ENCODE data around the gene CACNA2D3.

CACNA2D3 gene

DNA sequence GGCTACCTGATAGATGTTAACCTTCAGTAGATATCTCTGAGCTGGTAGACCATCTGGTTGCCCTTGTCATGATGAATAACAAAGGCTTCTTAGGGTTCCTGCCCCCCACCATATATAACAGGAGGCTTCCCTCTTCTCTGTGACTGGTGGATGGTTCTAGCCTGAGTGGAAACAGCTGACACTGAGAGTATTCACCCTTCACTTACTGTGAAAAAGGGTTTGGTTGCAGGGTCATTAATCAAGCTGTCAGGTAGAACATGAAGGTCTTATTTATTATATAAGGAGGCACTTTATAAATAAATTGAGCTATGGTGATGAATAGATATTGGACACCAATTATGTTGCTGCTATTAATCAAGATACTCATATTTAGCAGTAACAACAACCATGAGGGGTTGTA, 58.6 kb downstream of the CACNA2D3 start:
- no peak for TF ChIP-seq FOXP2 (optimal IDR thresholded peaks at IDR 0.05; ENCODE audit: borderline replicate concordance, extremely low read depth, extremely low read length, insufficient read depth)
- no peak for TF ChIP-seq TAF1 (IDR thresholded peaks at IDR 0.05; ENCODE audit: borderline replicate concordance, insufficient read depth, low read length)

DNA sequence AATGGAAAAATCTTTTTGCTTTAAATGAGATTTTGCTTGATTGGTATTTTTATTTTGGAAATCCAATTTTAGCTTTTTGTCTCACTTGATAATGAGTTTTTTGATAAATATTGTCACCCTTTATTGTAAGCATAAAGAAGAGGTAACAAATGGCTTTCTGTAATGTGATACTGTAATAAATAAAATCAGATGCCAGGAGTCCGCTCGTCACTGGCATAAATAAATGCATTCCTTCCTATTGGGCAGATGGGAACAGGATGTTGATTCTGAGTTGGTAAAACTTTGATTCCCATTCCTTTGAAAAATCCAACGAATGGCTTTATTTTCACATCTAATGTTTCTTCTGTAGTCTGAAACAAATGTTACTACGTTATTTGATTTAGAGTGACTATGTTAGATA, 59.9 kb downstream of the CACNA2D3 start:
- no peak for TF ChIP-seq FOXP2 (optimal IDR thresholded peaks at IDR 0.05; ENCODE audit: borderline replicate concordance, extremely low read depth, extremely low read length, insufficient read depth)
- TF ChIP-seq TAF1 (IDR thresholded peaks at IDR 0.05; ENCODE audit: borderline replicate concordance, insufficient read depth, low read length): no peak
- TF ChIP-seq, protein P1, sequence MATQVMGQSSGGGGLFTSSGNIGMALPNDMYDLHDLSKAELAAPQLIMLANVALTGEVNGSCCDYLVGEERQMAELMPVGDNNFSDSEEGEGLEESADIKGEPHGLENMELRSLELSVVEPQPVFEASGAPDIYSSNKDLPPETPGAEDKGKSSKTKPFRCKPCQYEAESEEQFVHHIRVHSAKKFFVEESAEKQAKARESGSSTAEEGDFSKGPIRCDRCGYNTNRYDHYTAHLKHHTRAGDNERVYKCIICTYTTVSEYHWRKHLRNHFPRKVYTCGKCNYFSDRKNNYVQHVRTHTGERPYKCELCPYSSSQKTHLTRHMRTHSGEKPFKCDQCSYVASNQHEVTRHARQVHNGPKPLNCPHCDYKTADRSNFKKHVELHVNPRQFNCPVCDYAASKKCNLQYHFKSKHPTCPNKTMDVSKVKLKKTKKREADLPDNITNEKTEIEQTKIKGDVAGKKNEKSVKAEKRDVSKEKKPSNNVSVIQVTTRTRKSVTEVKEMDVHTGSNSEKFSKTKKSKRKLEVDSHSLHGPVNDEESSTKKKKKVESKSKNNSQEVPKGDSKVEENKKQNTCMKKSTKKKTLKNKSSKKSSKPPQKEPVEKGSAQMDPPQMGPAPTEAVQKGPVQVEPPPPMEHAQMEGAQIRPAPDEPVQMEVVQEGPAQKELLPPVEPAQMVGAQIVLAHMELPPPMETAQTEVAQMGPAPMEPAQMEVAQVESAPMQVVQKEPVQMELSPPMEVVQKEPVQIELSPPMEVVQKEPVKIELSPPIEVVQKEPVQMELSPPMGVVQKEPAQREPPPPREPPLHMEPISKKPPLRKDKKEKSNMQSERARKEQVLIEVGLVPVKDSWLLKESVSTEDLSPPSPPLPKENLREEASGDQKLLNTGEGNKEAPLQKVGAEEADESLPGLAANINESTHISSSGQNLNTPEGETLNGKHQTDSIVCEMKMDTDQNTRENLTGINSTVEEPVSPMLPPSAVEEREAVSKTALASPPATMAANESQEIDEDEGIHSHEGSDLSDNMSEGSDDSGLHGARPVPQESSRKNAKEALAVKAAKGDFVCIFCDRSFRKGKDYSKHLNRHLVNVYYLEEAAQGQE (IDR thresholded peaks at IDR 0.05; ENCODE audit: insufficient read depth in 1 of 2, low read depth in 2 of 2, low read length in 2 of 2): no peak
- TF ChIP-seq SIN3A (IDR thresholded peaks at IDR 0.05; ENCODE audit: borderline replicate concordance, insufficient read depth, low read length): no peak
- no peak for TF ChIP-seq POLR2AphosphoS5 (IDR thresholded peaks at IDR 0.05; ENCODE audit: low read depth, low read length)

DNA sequence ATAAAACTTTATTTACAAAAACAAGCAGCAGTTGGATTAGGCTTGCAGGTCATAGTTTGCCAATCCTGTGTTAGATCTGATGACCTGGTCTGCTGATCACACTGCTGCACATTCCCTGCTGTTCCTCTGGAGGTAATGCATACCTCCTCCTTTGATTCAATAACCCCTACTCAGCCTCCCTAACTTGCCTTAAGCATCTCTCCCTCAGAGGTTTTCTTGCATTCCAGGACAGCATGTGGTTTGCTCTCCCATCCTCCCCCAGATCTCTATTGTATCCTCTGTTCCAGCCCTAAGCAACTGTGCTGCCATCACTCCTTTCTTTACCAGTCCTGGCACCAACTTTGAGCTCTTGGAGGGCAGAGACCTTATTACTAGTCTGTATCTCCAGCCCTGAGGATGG, 63.4 kb downstream of the CACNA2D3 start:
- TF ChIP-seq POLR2AphosphoS5 (IDR thresholded peaks at IDR 0.05; ENCODE audit: low read depth, low read length) (no peak), FOXP2 (optimal IDR thresholded peaks at IDR 0.05; ENCODE audit: borderline replicate concordance, extremely low read depth, extremely low read length, insufficient read depth) (no peak), SIN3A (IDR thresholded peaks at IDR 0.05; ENCODE audit: borderline replicate concordance, insufficient read depth, low read length) (no peak), TAF1 (IDR thresholded peaks at IDR 0.05; ENCODE audit: borderline replicate concordance, insufficient read depth, low read length) (no peak)
- TF ChIP-seq, protein P1 (IDR thresholded peaks at IDR 0.05; ENCODE audit: insufficient read depth in 1 of 2, low read depth in 2 of 2, low read length in 2 of 2): no peak

DNA sequence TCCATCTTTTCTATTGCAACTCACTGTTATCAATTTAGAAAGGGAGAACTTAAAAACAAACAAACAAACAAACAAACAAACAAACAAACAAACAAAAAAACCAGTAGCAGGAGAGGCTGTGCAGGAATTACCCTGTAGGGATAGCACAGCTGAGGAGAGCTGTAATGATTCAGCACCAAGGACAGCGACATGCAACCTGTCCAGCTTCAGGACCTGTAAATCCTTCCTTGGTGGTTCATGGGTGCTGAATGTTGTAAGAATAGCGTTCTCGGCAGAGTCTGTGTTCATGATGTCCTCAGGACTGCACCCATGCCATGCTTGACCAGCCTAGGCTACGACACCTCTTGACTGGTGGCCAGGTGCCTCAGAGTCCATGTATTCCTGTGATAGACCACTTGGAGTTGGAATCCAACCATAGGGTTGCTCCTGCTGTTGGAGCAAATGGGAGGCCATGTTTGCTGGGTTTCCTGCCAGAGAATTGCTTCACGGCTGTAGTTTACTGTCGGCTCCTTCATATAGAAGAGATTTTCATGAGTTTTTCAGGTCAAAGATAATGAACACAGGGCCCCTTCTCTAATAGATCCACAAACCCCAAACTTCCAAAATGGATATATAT, 65.9 kb downstream of the CACNA2D3 start:
- TF ChIP-seq SIN3A (IDR thresholded peaks at IDR 0.05; ENCODE audit: borderline replicate concordance, insufficient read depth, low read length) (no peak), POLR2AphosphoS5 (IDR thresholded peaks at IDR 0.05; ENCODE audit: low read depth, low read length) (no peak), FOXP2 (optimal IDR thresholded peaks at IDR 0.05; ENCODE audit: borderline replicate concordance, extremely low read depth, extremely low read length, insufficient read depth) (no peak)
- TF ChIP-seq, protein P1 (IDR thresholded peaks at IDR 0.05; ENCODE audit: insufficient read depth in 1 of 2, low read depth in 2 of 2, low read length in 2 of 2): peak; percentile 91 to 98

DNA sequence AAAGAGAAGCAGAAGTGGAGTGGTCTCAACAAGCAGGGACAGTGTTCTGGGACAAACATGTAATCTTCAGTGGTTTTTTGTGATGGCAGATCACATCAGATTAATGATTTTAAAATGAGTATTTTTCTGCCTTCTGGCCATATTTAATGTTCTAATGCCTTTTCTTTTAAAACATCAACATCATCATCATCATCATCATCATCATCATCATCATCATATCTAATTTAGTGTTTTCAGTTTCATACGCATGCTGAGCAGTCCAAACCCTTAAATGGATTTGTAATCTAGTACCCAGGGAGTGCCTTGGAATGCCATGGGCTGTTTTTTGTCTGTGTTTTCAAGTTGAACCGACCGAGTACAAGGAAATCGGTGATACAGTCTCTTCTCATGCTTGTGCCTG, 68.9 kb downstream of the CACNA2D3 start:
- TF ChIP-seq POLR2AphosphoS5 (IDR thresholded peaks at IDR 0.05; ENCODE audit: low read depth, low read length): no peak
- TF ChIP-seq FOXP2 (optimal IDR thresholded peaks at IDR 0.05; ENCODE audit: borderline replicate concordance, extremely low read depth, extremely low read length, insufficient read depth): no peak
- TF ChIP-seq TAF1 (IDR thresholded peaks at IDR 0.05; ENCODE audit: borderline replicate concordance, insufficient read depth, low read length): no peak
- TF ChIP-seq, protein P1 (IDR thresholded peaks at IDR 0.05; ENCODE audit: insufficient read depth in 1 of 2, low read depth in 2 of 2, low read length in 2 of 2): no peak
- no peak for TF ChIP-seq SIN3A (IDR thresholded peaks at IDR 0.05; ENCODE audit: borderline replicate concordance, insufficient read depth, low read length)
